Neutrophil (primary cell): ENCODE data around the gene SLC26A11.

Experiments used
- H3K27ac ChIP-seq: fragments of 200-600 bp; sonication (generic); 2 replicates; pipeline ENCODE4 v1.5.1; 2016; ENCODE audit warnings: mild to moderate bottlenecking, moderate library complexity
- H3K27me3 ChIP-seq: fragments of 200-600 bp; sonication (generic); 2 replicates; pipeline ENCODE4 v1.6.0; 2016; ENCODE audit warnings: mild to moderate bottlenecking
- H3K36me3 ChIP-seq: fragments of 200-600 bp; sonication (generic); 2 replicates; pipeline ENCODE4 v1.5.1; 2017
- H3K4me1 ChIP-seq, 2 experiments: fragments of 200-600 bp in 1 of 2; sonication (generic) in 1 of 2; 1 replicate in 1 of 2; 2 replicates in 1 of 2; pipeline versions ENCODE4 v1.5.1 to v1.6.1; 2013 to 2016; ENCODE audit warnings: low read depth in 1 of 2, low read length in 1 of 2, mild to moderate bottlenecking in 1 of 2, moderate library complexity in 1 of 2; ENCODE audit not compliant: control insufficient read depth in 1 of 2, insufficient read depth in 1 of 2
- H3K4me3 ChIP-seq, 2 experiments: fragments of 200-600 bp in 1 of 2; sonication (generic) in 1 of 2; 1 replicate in 1 of 2; 2 replicates in 1 of 2; pipeline ENCODE4 v1.5.1; 2013 to 2016; ENCODE audit warnings: low read depth in 1 of 2, low read length in 1 of 2, mild to moderate bottlenecking in 1 of 2, moderate library complexity in 1 of 2
- H3K9me3 ChIP-seq: fragments of 200-600 bp; sonication (generic); 2 replicates; pipeline ENCODE4 v1.5.1; 2016
- TF ChIP-seq, protein P1 (sequence below): fragments of 200-600 bp; sonication (generic); IDR thresholded peaks from 2 replicates; pipeline ENCODE4 v1.5.1; 2016; ENCODE audit warnings: antibody characterized with exemption

The SLC26A11 gene

GRCh38 chr17:80203471-80203963 lies 16.7 kb upstream of the SLC26A11 start:
- Histone ChIP-seq H3K9me3 (no peaks in the 10 kb centered on the region), H3K4me3 (no peak overlapping the region), H3K36me3 (no peaks in the 10 kb centered on the region), H3K4me1 (no peaks in the 10 kb centered on the region), H3K27ac (no peak overlapping the region), H3K27me3 (peaks cover 12% of the 10 kb centered on the region)
- TF ChIP-seq, protein P1, sequence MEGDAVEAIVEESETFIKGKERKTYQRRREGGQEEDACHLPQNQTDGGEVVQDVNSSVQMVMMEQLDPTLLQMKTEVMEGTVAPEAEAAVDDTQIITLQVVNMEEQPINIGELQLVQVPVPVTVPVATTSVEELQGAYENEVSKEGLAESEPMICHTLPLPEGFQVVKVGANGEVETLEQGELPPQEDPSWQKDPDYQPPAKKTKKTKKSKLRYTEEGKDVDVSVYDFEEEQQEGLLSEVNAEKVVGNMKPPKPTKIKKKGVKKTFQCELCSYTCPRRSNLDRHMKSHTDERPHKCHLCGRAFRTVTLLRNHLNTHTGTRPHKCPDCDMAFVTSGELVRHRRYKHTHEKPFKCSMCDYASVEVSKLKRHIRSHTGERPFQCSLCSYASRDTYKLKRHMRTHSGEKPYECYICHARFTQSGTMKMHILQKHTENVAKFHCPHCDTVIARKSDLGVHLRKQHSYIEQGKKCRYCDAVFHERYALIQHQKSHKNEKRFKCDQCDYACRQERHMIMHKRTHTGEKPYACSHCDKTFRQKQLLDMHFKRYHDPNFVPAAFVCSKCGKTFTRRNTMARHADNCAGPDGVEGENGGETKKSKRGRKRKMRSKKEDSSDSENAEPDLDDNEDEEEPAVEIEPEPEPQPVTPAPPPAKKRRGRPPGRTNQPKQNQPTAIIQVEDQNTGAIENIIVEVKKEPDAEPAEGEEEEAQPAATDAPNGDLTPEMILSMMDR = no peak

DNA sequence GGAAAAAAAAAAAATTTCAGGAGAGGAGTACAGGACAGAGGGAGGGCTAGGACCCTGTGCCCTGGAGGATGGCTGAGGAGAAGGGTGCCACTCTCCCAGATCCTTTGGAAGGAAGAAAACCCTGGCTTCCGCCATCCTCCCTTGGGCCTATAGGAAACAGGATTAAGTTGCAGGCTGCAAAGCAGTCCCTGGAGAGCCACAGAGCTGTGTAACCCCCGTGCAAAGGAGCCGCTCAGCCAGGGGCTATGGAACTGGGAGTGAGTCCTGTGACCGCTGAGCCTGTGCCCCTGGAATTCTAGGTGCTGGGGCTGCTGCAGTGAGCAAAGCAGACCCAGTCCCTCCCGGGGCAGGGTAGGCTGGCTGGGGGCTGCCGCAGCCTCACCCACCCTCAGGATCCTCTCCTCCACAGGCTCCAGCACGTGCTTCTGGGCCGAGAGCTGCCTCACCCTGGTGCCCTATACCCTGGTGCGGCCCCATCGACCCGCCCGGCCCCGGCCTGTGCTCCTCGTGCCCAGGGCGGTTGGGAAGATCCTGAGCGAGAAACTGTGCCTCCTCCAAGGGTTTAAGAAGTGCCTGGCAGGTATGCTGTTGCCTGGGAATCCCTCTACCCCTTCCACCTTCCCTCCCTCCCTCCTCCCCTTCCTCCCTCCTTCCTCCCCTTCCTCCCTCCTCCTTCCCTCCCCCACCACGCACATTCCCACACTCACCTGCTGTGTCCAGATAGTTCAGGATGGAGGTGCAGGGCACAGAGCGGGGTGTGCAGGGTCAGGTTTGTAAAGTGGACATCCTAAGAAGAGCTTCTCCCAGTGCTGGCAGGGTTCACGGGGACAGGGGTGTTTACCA lies 15.4 kb upstream of the SLC26A11 start:
- Histone ChIP-seq H3K27ac (no peak overlapping the region), H3K4me1 (no peaks in the 10 kb centered on the region), H3K27me3 (peaks cover 12% of the 10 kb centered on the region), H3K9me3 (no peaks in the 10 kb centered on the region), H3K36me3 (no peaks in the 10 kb centered on the region), H3K4me3 (no peak overlapping the region)
- TF ChIP-seq, protein P1 = no peak

- TF ChIP-seq, protein P1 = no peak
- Histone ChIP-seq H3K36me3 (no peaks in the 10 kb centered on the region), H3K9me3 (no peaks in the 10 kb centered on the region)
Measured at GRCh38 chr17:80205811-80206210, 14.4 kb upstream of the SLC26A11 start.

DNA sequence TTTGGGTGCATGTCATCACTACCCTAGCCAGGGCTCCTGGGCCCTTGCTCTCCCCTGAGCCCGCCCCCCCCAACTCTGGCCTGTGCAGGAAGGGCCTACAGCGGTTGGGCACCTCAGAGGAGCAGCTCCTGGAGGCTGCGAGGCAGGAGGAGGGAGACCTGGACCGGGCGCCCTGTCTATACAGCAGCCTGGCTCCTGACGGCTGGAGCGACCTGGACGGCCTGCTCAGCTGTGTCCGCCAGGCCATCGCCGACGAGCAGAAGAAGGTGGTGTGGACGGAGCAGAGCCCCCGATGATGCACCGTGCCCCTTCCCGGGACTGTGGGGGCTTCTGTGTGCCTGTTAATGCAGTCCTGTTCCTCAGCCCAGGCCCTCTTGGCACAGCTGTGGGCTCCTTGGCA lies 12.2 kb upstream of the SLC26A11 start:
- H3K36me3 ChIP-seq = no peaks in the 10 kb centered on the region
- no peak overlapping the region for H3K4me3 ChIP-seq
- peaks cover 7% of the 10 kb centered on the region for H3K27me3 ChIP-seq
- no peaks in the 10 kb centered on the region for H3K9me3 ChIP-seq
- TF ChIP-seq, protein P1 = no peak
- H3K4me1 ChIP-seq = peaks cover 0 to 5% of the 10 kb centered on the region in 2 experiments
- no peak overlapping the region for H3K27ac ChIP-seq

More at GRCh38 chr17:80205811-80206210, 14.4 kb upstream of the SLC26A11 start:
- no peak overlapping the region for H3K27ac ChIP-seq
- no peaks in the 10 kb centered on the region for H3K4me1 ChIP-seq
- no peak overlapping the region for H3K4me3 ChIP-seq
- peaks cover 10% of the 10 kb centered on the region for H3K27me3 ChIP-seq

GRCh38 chr17:80209765-80210164 lies 10.5 kb upstream of the SLC26A11 start:
- Histone ChIP-seq H3K4me3 (no peak overlapping the region), H3K36me3 (no peaks in the 10 kb centered on the region), H3K4me1 (peaks cover 0 to 11% of the 10 kb centered on the region in 2 experiments), H3K27me3 (peaks cover 7% of the 10 kb centered on the region), H3K9me3 (no peaks in the 10 kb centered on the region), H3K27ac (no peak overlapping the region)
- TF ChIP-seq, protein P1 = no peak
